Heart left ventricle (tissue), 13 donors: ENCODE data around the gene CISD2.
"Not testable (repeated sequence)": the region's sequence is repeated elsewhere in the genome, so short reads cannot be mapped to it uniquely, and the experiment has no call there.

Experiments
- CTCF ChIP-seq, 12 donors: fragments of 200-600 bp; sonication (generic) in 4 of 12; IDR thresholded peaks; one replicate each; pipeline versions ENCODE4 v1.5.0 to v1.8.0; 2018 to 2022; ENCODE audit warnings: antibody characterized with exemption in 12 of 12, mild to moderate bottlenecking in 5 of 12
- POLR2A ChIP-seq, 2 donors: fragments of 450-650 bp; IDR thresholded peaks; one replicate each; pipeline ENCODE4 v1.6.1; 2017; ENCODE audit warnings: antibody characterized with exemption in 2 of 2, mild to moderate bottlenecking in 2 of 2, moderate library complexity in 2 of 2
- donor health status: ischemic (EF 13 %, LVEDD 7.1; RV severe dilation, severe dysfunction).
- donor health status: DM: no; HTN: yes; CAD: no.
- donor health status: DM: no; HTN: no; CAD: no.
- donor health status: ischemic (EF 25% LVEDD 6.9; RV normal size, moderate dysfunction).
- donor health status: ischemic (EF 25% LVEDD 5.7; RV mildly dilated, moderate dysfunction).
- donor health status: ischemic (EF 35%, LVEDD 5.7; RV mildly dilated, moderate dysfunction).
- donor health status: nonischemic (EF 11% LVEDD 7.7; RV severe dilation, severe dysfunction).
- donor health status: DM: yes; HTN: yes; CAD: no.
- donor health status: PGD.
- donor health status: ischemic (EF 29% LVEDD 5.4; RV normal size, mild dysfunction).
- donor health status: nonischemic (EF 23%, LVEDD 6.1; RV moderate dilation, normal function).

- TF ChIP-seq CTCF, POLR2A (IDR thresholded peaks at IDR 0.05): not testable (repeated sequence)
Measured at GRCh38 chr4:102865327-102865726, 3.5 kb upstream of the CISD2 start.
